ENCODE data around the gene GEMIN4. TPM values are rescaled to one million over a fixed set of nuclear protein-coding genes. Genes with fewer than 3 reads are reported as not detected.
A peak's percentile ranks its signal among the peaks of the same experiment; 100 is the strongest.

GEMIN4 gene
- total RNA-seq, 2 donors from 2014 or later: 34.2 to 58.4 TPM

GRCh38 chr17:744937-745336 is 7.1 kb downstream of the GEMIN4 start:
- ATAC-seq (no peak), DNase-seq (ENCODE audit: low spot score) (no peak)
- Mint-ChIP-seq H3K27ac (no peak overlapping the region), H3K36me3 (peaks cover 25% of the 10 kb centered on the region), H3K4me1 (ENCODE audit: low read depth in 2 of 2) (peaks cover 22 to 28% of the 10 kb centered on the region in 2 donors), H3K4me3 (no peak overlapping the region), H3K27me3 (no peaks in the 10 kb centered on the region), H3K9me3 (peaks cover 4% of the 10 kb centered on the region)

- ATAC-seq: no peak
Observed at GRCh38 chr17:743139-743538, 8.9 kb downstream of the GEMIN4 start.

GRCh38 chr17:742147-742793 is 9.8 kb downstream of the GEMIN4 start:
- no peak for ATAC-seq
- peaks cover 12% of the 10 kb centered on the region for H3K36me3 Mint-ChIP-seq
- peaks cover 11 to 13% of the 10 kb centered on the region in 2 donors for H3K4me1 Mint-ChIP-seq (ENCODE audit: low read depth in 2 of 2)
- no peaks in the 10 kb centered on the region for H3K27me3 Mint-ChIP-seq
- no peak overlapping the region for H3K4me3 Mint-ChIP-seq
- H3K27ac Mint-ChIP-seq: no peak overlapping the region
- no peak for DNase-seq (ENCODE audit: low spot score)
- H3K9me3 Mint-ChIP-seq: no peaks in the 10 kb centered on the region

More at GRCh38 chr17:743139-743538, 8.9 kb downstream of the GEMIN4 start:
- DNase-seq (ENCODE audit: low spot score): no peak
- Mint-ChIP-seq H3K4me1 (ENCODE audit: low read depth in 2 of 2) (peaks cover 15 to 18% of the 10 kb centered on the region in 2 donors), H3K27ac (no peak overlapping the region), H3K36me3 (peaks cover 16% of the 10 kb centered on the region), H3K4me3 (no peak overlapping the region), H3K27me3 (no peaks in the 10 kb centered on the region), H3K9me3 (no peaks in the 10 kb centered on the region)

GRCh38 chr17:740240-741017 is 11.6 kb downstream of the GEMIN4 start:
- peak overlapping the region; percentile 63 for H3K4me3 Mint-ChIP-seq
- peaks cover 11 to 13% of the 10 kb centered on the region in 2 donors for H3K4me1 Mint-ChIP-seq (ENCODE audit: low read depth in 2 of 2)
- H3K27ac Mint-ChIP-seq: peak overlapping the region; percentile 75
- H3K27me3 Mint-ChIP-seq: no peaks in the 10 kb centered on the region
- no peaks in the 10 kb centered on the region for H3K9me3 Mint-ChIP-seq
- H3K36me3 Mint-ChIP-seq: peaks cover 12% of the 10 kb centered on the region
- DNase-seq (ENCODE audit: low spot score): no peak
- peak; percentile 75 to 85 for ATAC-seq

- Mint-ChIP-seq H3K9me3 (no peaks in the 10 kb centered on the region), H3K4me1 (ENCODE audit: low read depth in 2 of 2) (peaks cover 18 to 27% of the 10 kb centered on the region in 2 donors), H3K4me3 (no peak overlapping the region), H3K36me3 (peaks cover 12% of the 10 kb centered on the region), H3K27me3 (no peaks in the 10 kb centered on the region), H3K27ac (no peak overlapping the region)
- DNase-seq (ENCODE audit: low spot score) (no peak), ATAC-seq (no peak)
Observed at GRCh38 chr17:737561-738113, 14.4 kb downstream of the GEMIN4 start.

- peak overlapping the region; percentile 26 to 83 for H3K27ac Mint-ChIP-seq
Observed at GRCh38 chr17:733743-734142, 18.3 kb downstream of the GEMIN4 start.

GRCh38 chr17:732902-733720 is 19.0 kb downstream of the GEMIN4 start:
- Mint-ChIP-seq H3K9me3 (no peaks in the 10 kb centered on the region), H3K27ac (peak overlapping the region; percentile 43 to 83), H3K4me3 (peak overlapping the region; percentile 88), H3K27me3 (no peaks in the 10 kb centered on the region), H3K4me1 (ENCODE audit: low read depth in 2 of 2) (peaks cover 9 to 14% of the 10 kb centered on the region in 2 donors), H3K36me3 (no peaks in the 10 kb centered on the region)
- peak; percentile 69 for DNase-seq (ENCODE audit: low spot score)
- peak; percentile 68 to 69 for ATAC-seq

More at GRCh38 chr17:733743-734142, 18.3 kb downstream of the GEMIN4 start:
- ATAC-seq (no peak), DNase-seq (ENCODE audit: low spot score) (no peak)
- H3K4me3 Mint-ChIP-seq: peak overlapping the region; percentile 88
- no peaks in the 10 kb centered on the region for H3K36me3 Mint-ChIP-seq
- peaks cover 12 to 14% of the 10 kb centered on the region in 2 donors for H3K4me1 Mint-ChIP-seq (ENCODE audit: low read depth in 2 of 2)
- no peaks in the 10 kb centered on the region for H3K27me3 Mint-ChIP-seq
- H3K9me3 Mint-ChIP-seq: no peaks in the 10 kb centered on the region

GRCh38 chr17:732067-732901 is 19.8 kb downstream of the GEMIN4 start, which contains the start of gene TLCD3A:
Gene TLCD3A, plus strand, starts transcription at chr17:732596. Its CDS starts 52 bp downstream, at chr17:732648.
- ATAC-seq: peak; percentile 85 to 91
- no peaks in the 10 kb centered on the region for H3K36me3 Mint-ChIP-seq
- DNase-seq (ENCODE audit: low spot score): peak; percentile 73

GRCh38 chr17:731644-732066 is 20.4 kb downstream of the GEMIN4 start:
- H3K27me3 Mint-ChIP-seq: peaks cover 0 to 2% of the 10 kb centered on the region in 2 donors
- peak overlapping the region; percentile 55 for H3K4me3 Mint-ChIP-seq
- no peaks in the 10 kb centered on the region for H3K36me3 Mint-ChIP-seq
- DNase-seq (ENCODE audit: low spot score) (no peak), ATAC-seq (peak; percentile 3)
- H3K9me3 Mint-ChIP-seq: no peaks in the 10 kb centered on the region
- no peak overlapping the region for H3K27ac Mint-ChIP-seq
- H3K4me1 Mint-ChIP-seq (ENCODE audit: low read depth in 2 of 2): peaks cover 9 to 14% of the 10 kb centered on the region in 2 donors

More at GRCh38 chr17:732067-732901, 19.8 kb downstream of the GEMIN4 start, which contains the start of gene TLCD3A:
- Mint-ChIP-seq H3K4me3 (peak within 1 kb of the TSS; percentile 88), H3K9me3 (no peaks in the 10 kb centered on the region), H3K27me3 (peaks cover 0 to 2% of the 10 kb centered on the region in 2 donors), H3K27ac (peak within 1 kb of the TSS; percentile 43 to 83), H3K4me1 (ENCODE audit: low read depth in 2 of 2) (peaks cover 9 to 14% of the 10 kb centered on the region in 2 donors)

GRCh38 chr17:728911-729310 is 23.2 kb downstream of the GEMIN4 start:
- Mint-ChIP-seq H3K27ac (no peak overlapping the region), H3K4me1 (ENCODE audit: low read depth in 2 of 2) (peaks cover 9 to 10% of the 10 kb centered on the region in 2 donors), H3K27me3 (peaks cover 0 to 4% of the 10 kb centered on the region in 2 donors), H3K4me3 (no peak overlapping the region), H3K36me3 (no peaks in the 10 kb centered on the region), H3K9me3 (no peaks in the 10 kb centered on the region)
- no peak for ATAC-seq
- DNase-seq (ENCODE audit: low spot score): no peak

- no peaks in the 10 kb centered on the region for H3K9me3 Mint-ChIP-seq
- DNase-seq (ENCODE audit: low spot score) (peak; percentile 46), ATAC-seq (no peak)
- H3K4me3 Mint-ChIP-seq: no peak overlapping the region
- no peaks in the 10 kb centered on the region for H3K4me1 Mint-ChIP-seq (ENCODE audit: low read depth in 2 of 2)
- H3K27ac Mint-ChIP-seq: no peak overlapping the region
- H3K36me3 Mint-ChIP-seq: no peaks in the 10 kb centered on the region
- peaks cover 0 to 4% of the 10 kb centered on the region in 2 donors for H3K27me3 Mint-ChIP-seq
Observed at GRCh38 chr17:726271-726919, 25.7 kb downstream of the GEMIN4 start.

- peaks cover 0 to 4% of the 10 kb centered on the region in 2 donors for H3K27me3 Mint-ChIP-seq
- DNase-seq (ENCODE audit: low spot score) (peak; percentile 25), ATAC-seq (no peak)
- no peaks in the 10 kb centered on the region for H3K4me1 Mint-ChIP-seq (ENCODE audit: low read depth in 2 of 2)
- H3K27ac Mint-ChIP-seq: no peak overlapping the region
- no peak overlapping the region for H3K4me3 Mint-ChIP-seq
- no peaks in the 10 kb centered on the region for H3K9me3 Mint-ChIP-seq
- no peaks in the 10 kb centered on the region for H3K36me3 Mint-ChIP-seq
Observed at GRCh38 chr17:725746-726145, 26.3 kb downstream of the GEMIN4 start.

Data from natural killer cell treated with Interleukin-12 subunit alpha and Interleukin-12 subunit beta and Interleukin-15 and Interleukin-18, amount 100 ng/mL, for 72 hours (primary cell).